KBM-7 (cell line): Measurements from ENCODE around the gene ADARB2.

Source experiments
- DNase-seq: peaks from one replicate; pipeline ENCODE4 v3.0.0-alpha.2; 2015
- in situ Hi-C: fragments of 300-500 bp; cut with MboI; formaldehyde crosslinking; loops from 2 replicates; pipeline ENCODE4 v1.14.3; 2020; ENCODE audit warnings: low sequenced_read_pairs, low pct_unique_long_range_greater_than_20kb, mixed read lengths

ADARB2 gene

GRCh38 chr10:1128649-1129048 lies 608.7 kb downstream of the ADARB2 start:
- in situ Hi-C loops, result no loop called here
- DNase-seq, result no peak

- in situ Hi-C loops, result no loop called here
- DNase-seq, result no peak
Measured at GRCh38 chr10:1128115-1128514, 609.2 kb downstream of the ADARB2 start.

- no peak for DNase-seq
- in situ Hi-C loops, result no loop called here
Measured at GRCh38 chr10:1127629-1128028, 609.7 kb downstream of the ADARB2 start.
